Trophoblast cell (in vitro differentiated cells and primary cell): Measurements from ENCODE around the gene FIBP. TPM values are rescaled to one million over a fixed set of nuclear protein-coding genes. Genes with fewer than 3 reads are reported as not detected.

ENCODE experiments used
- DNase-seq, 2 donors: peaks; one replicate each; pipeline ENCODE4 v3.0.0-alpha.2; 2016
- H2AFZ ChIP-seq: 2 replicates; pipeline ENCODE4 v1.6.1; 2013; ENCODE audit warnings: low read length, moderate library complexity, mild to moderate bottlenecking; ENCODE audit not compliant: insufficient read depth, poor library complexity
- H2AK5ac ChIP-seq: 2 replicates; pipeline ENCODE4 v1.6.1; 2013; ENCODE audit warnings: mild to moderate bottlenecking, low read length
- H2BK120ac ChIP-seq: 2 replicates; pipeline ENCODE4 v1.6.1; 2013; ENCODE audit warnings: low read length, mild to moderate bottlenecking, moderate library complexity; ENCODE audit not compliant: insufficient read depth, poor library complexity
- H2BK12ac ChIP-seq: 2 replicates; pipeline ENCODE4 v1.6.1; 2013; ENCODE audit warnings: mild to moderate bottlenecking, low read length, moderate library complexity
- H2BK5ac ChIP-seq: 2 replicates; pipeline ENCODE4 v1.6.1; 2013; ENCODE audit warnings: low read length, low read depth, moderate library complexity, mild to moderate bottlenecking; ENCODE audit not compliant: poor library complexity
- H3K14ac ChIP-seq: 2 replicates; pipeline ENCODE4 v1.6.1; 2013; ENCODE audit warnings: mild to moderate bottlenecking, low read length
- H3K18ac ChIP-seq: 2 replicates; pipeline ENCODE4 v1.6.1; 2013; ENCODE audit warnings: mild to moderate bottlenecking, low read length
- H3K23ac ChIP-seq: 2 replicates; pipeline ENCODE4 v1.6.1; 2013; ENCODE audit warnings: low read length
- H3K27ac ChIP-seq: 2 replicates; pipeline ENCODE4 v1.5.1; 2013; ENCODE audit warnings: low read depth, mild to moderate bottlenecking, inconsistent platforms, low read length, moderate library complexity
- H3K27me3 ChIP-seq: 2 replicates; pipeline ENCODE4 v1.6.1; 2013; ENCODE audit warnings: inconsistent platforms, mild to moderate bottlenecking, low read length, moderate library complexity; ENCODE audit not compliant: insufficient read depth
- H3K36me3 ChIP-seq, 2 experiments: 1 replicate in 1 of 2; 2 replicates in 1 of 2; pipeline ENCODE4 v1.6.1; 2013; ENCODE audit warnings: low read length in 2 of 2, mild to moderate bottlenecking in 2 of 2, moderate library complexity in 1 of 2; ENCODE audit not compliant: insufficient read depth in 2 of 2, control insufficient read depth in 1 of 2
- H3K4ac ChIP-seq: 2 replicates; pipeline ENCODE4 v1.6.1; 2013; ENCODE audit warnings: low read depth, mild to moderate bottlenecking, low read length, moderate library complexity
- H3K4me1 ChIP-seq, 2 experiments: 1 replicate in 1 of 2; 2 replicates in 1 of 2; pipeline ENCODE4 v1.6.1; 2013; ENCODE audit warnings: low read length in 2 of 2, mild to moderate bottlenecking in 2 of 2, moderate library complexity in 1 of 2; ENCODE audit not compliant: insufficient read depth in 2 of 2, control insufficient read depth in 1 of 2
- H3K4me2 ChIP-seq: 2 replicates; pipeline ENCODE4 v1.6.1; 2013; ENCODE audit warnings: inconsistent platforms, mild to moderate bottlenecking, low read length, moderate library complexity
- H3K4me3 ChIP-seq: 2 replicates; pipeline ENCODE4 v1.5.1; 2013; ENCODE audit warnings: mild to moderate bottlenecking, low read depth, low read length, inconsistent platforms
- H3K79me1 ChIP-seq: one replicate; pipeline ENCODE4 v1.6.1; 2013; ENCODE audit warnings: low read length
- H3K79me2 ChIP-seq: 2 replicates; pipeline ENCODE4 v1.6.1; 2013; ENCODE audit warnings: low read length, mild to moderate bottlenecking; ENCODE audit not compliant: control insufficient read depth, insufficient read depth, poor library complexity
- H3K9ac ChIP-seq: 2 replicates; pipeline ENCODE4 v1.6.1; 2013; ENCODE audit warnings: mild to moderate bottlenecking, low read length
- H3K9me3 ChIP-seq: 2 replicates; pipeline ENCODE4 v1.6.1; 2013; ENCODE audit warnings: low read depth, mild to moderate bottlenecking, control low read depth, inconsistent platforms, low read length; ENCODE audit not compliant: insufficient read depth
- H4K12ac ChIP-seq: 2 replicates; pipeline ENCODE4 v1.6.1; 2013; ENCODE audit warnings: low read depth, mild to moderate bottlenecking, low read length, moderate library complexity
- H4K8ac ChIP-seq: 2 replicates; pipeline ENCODE4 v1.6.1; 2013; ENCODE audit warnings: low read depth, mild to moderate bottlenecking, low read length, moderate library complexity
- H4K91ac ChIP-seq: one replicate; pipeline ENCODE4 v1.6.1; 2013; ENCODE audit warnings: low read depth, mild to moderate bottlenecking, low read length, moderate library complexity
- WGBS: extraction: QIAGEN DNeasy Blood & Tissue Kit; methylation state at CpG from one replicate; pipeline ENCODE4 v1.1.7; 2013; ENCODE audit warnings: missing lambda C conversion rate; ENCODE audit not compliant: insufficient read length, insufficient coverage; ENCODE audit errors: extremely low coverage; 5-methylcytosine and 5-hydroxymethylcytosine counted together
- polyA plus RNA-seq: library from polyadenylated mRNA; stranded (reverse); fragments of 200-250 nt; gene quantifications from 2 replicates; pipeline ENCODE4 v1.2.3, GENCODE V29; 2013

Gene FIBP
- 72.1 and 73.5 TPM in 2 replicates for polyA plus RNA-seq

GRCh38 chr11:65888163-65888814 is at the start of gene FIBP:
Gene FIBP, minus strand, starts transcription at chr11:65888471. Its CDS starts 53 bp downstream, at chr11:65888418.
- Histone ChIP-seq H3K27me3 (no peaks in the 10 kb centered on the region), H4K12ac (peak within 1 kb of the TSS; percentile 90), H3K9me3 (no peaks in the 10 kb centered on the region), H3K4me2 (peak within 1 kb of the TSS; percentile 96), H3K4ac (peak within 1 kb of the TSS; percentile 67), H2BK12ac (peak within 1 kb of the TSS; percentile 19), H4K91ac (peak within 1 kb of the TSS; percentile 69), H2BK5ac (peak within 1 kb of the TSS; percentile 34), H3K9ac (peak within 1 kb of the TSS; percentile 86), H3K79me1 (peaks cover 24% of the 10 kb centered on the region), H3K4me3 (peak within 1 kb of the TSS; percentile 92), H3K18ac (peak within 1 kb of the TSS; percentile 87), H2AFZ (peak within 1 kb of the TSS; percentile 80), H2BK120ac (peak within 1 kb of the TSS; percentile 73), H4K8ac (peak within 1 kb of the TSS; percentile 86), H3K27ac (peak within 1 kb of the TSS; percentile 76), H3K23ac (no peak within 1 kb of the TSS), H2AK5ac (peak within 1 kb of the TSS; percentile 14), H3K4me1 (peaks cover 13 to 26% of the 10 kb centered on the region in 2 experiments), H3K14ac (peak within 1 kb of the TSS; percentile 93), H3K79me2 (peaks cover 11% of the 10 kb centered on the region), H3K36me3 (peaks cover 31 to 37% of the 10 kb centered on the region in 2 experiments)
- DNase-seq: peak; percentile 95 to 97
- WGBS: no CpG with 5 or more reads among the region's 57 CpGs

GRCh38 chr11:65937766-65938165 is 49.5 kb upstream of the FIBP start:
- Histone ChIP-seq H2BK120ac (no peak overlapping the region), H3K4me3 (no peak overlapping the region), H2AK5ac (no peak overlapping the region), H3K9me3 (no peaks in the 10 kb centered on the region), H3K23ac (no peak overlapping the region), H2BK12ac (no peak overlapping the region), H3K4me1 (no peaks in the 10 kb centered on the region), H3K14ac (no peak overlapping the region), H2AFZ (no peak overlapping the region), H3K27me3 (no peaks in the 10 kb centered on the region), H3K79me2 (no peaks in the 10 kb centered on the region), H2BK5ac (no peak overlapping the region), H3K4ac (no peak overlapping the region), H3K4me2 (no peak overlapping the region), H4K91ac (no peak overlapping the region), H3K79me1 (no peaks in the 10 kb centered on the region), H4K8ac (no peak overlapping the region), H3K27ac (no peak overlapping the region), H3K18ac (no peak overlapping the region), H4K12ac (no peak overlapping the region), H3K36me3 (no peaks in the 10 kb centered on the region), H3K9ac (no peak overlapping the region)
- WGBS: no CpG with 5 or more reads among the region's 4 CpGs
- DNase-seq: peak in 1 of 2 donors; percentile 21

GRCh38 chr11:65934014-65934413 is 45.7 kb upstream of the FIBP start:
- Histone ChIP-seq H3K4ac (no peak overlapping the region), H4K91ac (no peak overlapping the region), H3K27ac (no peak overlapping the region), H2BK5ac (no peak overlapping the region), H4K12ac (no peak overlapping the region), H3K18ac (no peak overlapping the region), H3K14ac (no peak overlapping the region), H3K79me1 (no peaks in the 10 kb centered on the region), H4K8ac (no peak overlapping the region), H2AFZ (no peak overlapping the region), H3K4me2 (no peak overlapping the region), H3K9ac (no peak overlapping the region), H3K27me3 (no peaks in the 10 kb centered on the region), H3K9me3 (no peaks in the 10 kb centered on the region), H3K4me3 (no peak overlapping the region), H2AK5ac (no peak overlapping the region), H2BK120ac (no peak overlapping the region), H3K79me2 (no peaks in the 10 kb centered on the region), H3K23ac (no peak overlapping the region), H3K36me3 (no peaks in the 10 kb centered on the region), H2BK12ac (no peak overlapping the region), H3K4me1 (no peaks in the 10 kb centered on the region)
- DNase-seq: no peak
- no CpG with 5 or more reads among the region's 4 CpGs for WGBS

- no CpG with 5 or more reads among the region's 9 CpGs for WGBS
- no peak overlapping the region for H2BK12ac ChIP-seq
- H3K9me3 ChIP-seq: peaks cover 2% of the 10 kb centered on the region
- H3K9ac ChIP-seq: no peak overlapping the region
- H3K4ac ChIP-seq: no peak overlapping the region
- H3K79me1 ChIP-seq: no peaks in the 10 kb centered on the region
- no peak overlapping the region for H3K4me2 ChIP-seq
- no peaks in the 10 kb centered on the region for H3K79me2 ChIP-seq
- no peaks in the 10 kb centered on the region for H3K27me3 ChIP-seq
- no peak overlapping the region for H2BK120ac ChIP-seq
- H3K4me1 ChIP-seq: no peaks in the 10 kb centered on the region
- peak in 1 of 2 donors; percentile 41 for DNase-seq
- no peak overlapping the region for H2AFZ ChIP-seq
- no peak overlapping the region for H3K23ac ChIP-seq
- no peak overlapping the region for H3K14ac ChIP-seq
- H2BK5ac ChIP-seq: no peak overlapping the region
- H3K18ac ChIP-seq: no peak overlapping the region
- H3K4me3 ChIP-seq: no peak overlapping the region
- H4K12ac ChIP-seq: no peak overlapping the region
- no peaks in the 10 kb centered on the region for H3K36me3 ChIP-seq
- no peak overlapping the region for H2AK5ac ChIP-seq
- no peak overlapping the region for H3K27ac ChIP-seq
- H4K8ac ChIP-seq: no peak overlapping the region
- H4K91ac ChIP-seq: no peak overlapping the region
Measured at GRCh38 chr11:65932558-65932919, 44.3 kb upstream of the FIBP start.
